SIG-M5 (cell line): ENCODE results near the gene DCK.
"Not testable (repeated sequence)": the region's sequence is repeated elsewhere in the genome, so short reads cannot be mapped to it uniquely, and the experiment has no call there.

Experiments used
- DNase-seq: peaks from one replicate; lab custom pipeline; 2025; lab: John Stamatoyannopoulos, UW

The DCK gene

GRCh38 chr4:71001363-71001762, 7.9 kb downstream of the DCK start:
- not testable (repeated sequence) for DNase-seq

GRCh38 chr4:71004281-71004851, 10.9 kb downstream of the DCK start:
- DNase-seq: no peak

- not testable (repeated sequence) for DNase-seq
Observed at GRCh38 chr4:71005025-71005424, 11.6 kb downstream of the DCK start.

- no peak for DNase-seq
Observed at GRCh38 chr4:71006203-71006907, 12.9 kb downstream of the DCK start.

- DNase-seq: no peak
Observed at GRCh38 chr4:71008196-71008595, 14.7 kb downstream of the DCK start.

- DNase-seq: no peak
Observed at GRCh38 chr4:71009086-71009485, 15.6 kb downstream of the DCK start.

- DNase-seq: no peak
Observed at GRCh38 chr4:71009890-71010588, 16.6 kb downstream of the DCK start.

GRCh38 chr4:71011451-71011850, 18.0 kb downstream of the DCK start:
- DNase-seq: no peak

GRCh38 chr4:71017391-71017790, 23.9 kb downstream of the DCK start:
- not testable (repeated sequence) for DNase-seq

GRCh38 chr4:71020611-71021010, 27.2 kb downstream of the DCK start:
- DNase-seq: no peak

- DNase-seq: no peak
Observed at GRCh38 chr4:71025654-71026053, 32.2 kb downstream of the DCK start.

GRCh38 chr4:71026086-71026485, 32.6 kb downstream of the DCK start:
- DNase-seq: no peak

GRCh38 chr4:71027611-71028010, 34.2 kb downstream of the DCK start:
- DNase-seq: no peak

- no peak for DNase-seq
Observed at GRCh38 chr4:71029504-71029903, 36.1 kb downstream of the DCK start.

GRCh38 chr4:71032106-71032505, 38.7 kb downstream of the DCK start:
- DNase-seq: not testable (repeated sequence)

GRCh38 chr4:71045256-71045655, 51.8 kb downstream of the DCK start:
- no peak for DNase-seq

GRCh38 chr4:71049395-71049794, 55.9 kb downstream of the DCK start:
- no peak for DNase-seq

GRCh38 chr4:71050809-71051208, 57.4 kb downstream of the DCK start:
- no peak for DNase-seq

- no peak for DNase-seq
Observed at GRCh38 chr4:71052034-71052433, 58.6 kb downstream of the DCK start.

GRCh38 chr4:71052716-71053115, 59.3 kb downstream of the DCK start:
- no peak for DNase-seq

GRCh38 chr4:71053613-71054012, 60.2 kb downstream of the DCK start:
- DNase-seq: not testable (repeated sequence)

- DNase-seq: not testable (repeated sequence)
Observed at GRCh38 chr4:71059573-71059972, 66.1 kb downstream of the DCK start.

GRCh38 chr4:71062436-71062835, 69.0 kb downstream of the DCK start:
- no peak for DNase-seq
